Astrocyte (in vitro differentiated cells and primary cell): ENCODE measurements around the gene PKNOX2.

Experiments used
- EZH2 ChIP-seq: IDR thresholded peaks from 2 replicates; pipeline ENCODE4 v1.6.1; 2012; ENCODE audit warnings: mild to moderate bottlenecking, low read length, inconsistent platforms; ENCODE audit not compliant: insufficient read depth
- TF ChIP-seq, protein P1 (sequence below): IDR thresholded peaks from 2 replicates; pipeline ENCODE4 v1.5.1; 2011; ENCODE audit warnings: low read depth, mild to moderate bottlenecking, inconsistent platforms, low read length, moderate library complexity; ENCODE audit not compliant: insufficient read depth

DNA sequence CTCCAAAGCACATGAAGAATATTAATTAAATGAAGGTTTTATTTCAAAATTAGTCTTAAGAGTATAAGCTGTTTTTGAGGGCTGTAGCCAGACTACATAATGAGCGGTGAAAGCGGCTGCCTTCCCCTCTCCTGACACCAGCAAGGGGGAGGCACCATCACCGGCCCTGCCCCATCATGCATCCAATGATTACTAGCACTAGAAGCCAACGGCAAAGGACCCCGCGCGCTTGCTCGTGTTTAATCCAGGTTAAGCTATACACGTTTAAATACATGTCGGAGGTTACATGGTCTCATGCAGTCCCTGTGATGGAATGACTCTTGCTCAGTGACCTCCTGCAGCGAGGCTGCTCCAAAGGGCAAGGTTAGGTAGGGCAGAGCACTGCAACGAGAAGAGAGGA lies 281.2 kb downstream of the PKNOX2 start:
- TF ChIP-seq, protein P1, sequence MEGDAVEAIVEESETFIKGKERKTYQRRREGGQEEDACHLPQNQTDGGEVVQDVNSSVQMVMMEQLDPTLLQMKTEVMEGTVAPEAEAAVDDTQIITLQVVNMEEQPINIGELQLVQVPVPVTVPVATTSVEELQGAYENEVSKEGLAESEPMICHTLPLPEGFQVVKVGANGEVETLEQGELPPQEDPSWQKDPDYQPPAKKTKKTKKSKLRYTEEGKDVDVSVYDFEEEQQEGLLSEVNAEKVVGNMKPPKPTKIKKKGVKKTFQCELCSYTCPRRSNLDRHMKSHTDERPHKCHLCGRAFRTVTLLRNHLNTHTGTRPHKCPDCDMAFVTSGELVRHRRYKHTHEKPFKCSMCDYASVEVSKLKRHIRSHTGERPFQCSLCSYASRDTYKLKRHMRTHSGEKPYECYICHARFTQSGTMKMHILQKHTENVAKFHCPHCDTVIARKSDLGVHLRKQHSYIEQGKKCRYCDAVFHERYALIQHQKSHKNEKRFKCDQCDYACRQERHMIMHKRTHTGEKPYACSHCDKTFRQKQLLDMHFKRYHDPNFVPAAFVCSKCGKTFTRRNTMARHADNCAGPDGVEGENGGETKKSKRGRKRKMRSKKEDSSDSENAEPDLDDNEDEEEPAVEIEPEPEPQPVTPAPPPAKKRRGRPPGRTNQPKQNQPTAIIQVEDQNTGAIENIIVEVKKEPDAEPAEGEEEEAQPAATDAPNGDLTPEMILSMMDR = no peak
- TF ChIP-seq EZH2 = no peak
